Measurements from ENCODE around the gene TMEM41A. TPM values are rescaled to one million over a fixed set of nuclear protein-coding genes. Genes with fewer than 3 reads are reported as not detected.
A peak's percentile ranks its signal among the peaks of the same experiment; 100 is the strongest.

Gene TMEM41A
- total and polyA plus RNA-seq, 2 experiments from 2014 or later, result 12.4 to 15.9 TPM

DNA sequence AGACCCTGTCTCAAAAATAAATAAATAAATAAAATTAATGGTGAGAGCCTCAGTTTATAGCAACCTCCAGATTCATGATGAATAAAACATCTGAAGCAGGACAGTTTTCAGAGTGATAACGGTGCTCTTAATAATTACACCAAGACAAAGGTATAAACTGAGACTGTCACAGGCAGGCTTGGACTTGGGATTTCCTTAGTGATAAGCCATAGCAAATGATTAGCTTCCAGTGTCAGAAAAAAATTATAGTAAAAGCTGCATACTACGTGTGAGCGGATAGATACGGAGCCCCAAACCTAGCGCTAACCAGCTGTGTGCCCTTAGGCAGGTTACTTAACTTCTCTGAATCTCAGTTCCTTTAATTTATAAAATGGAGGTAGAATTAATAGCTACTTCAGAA is 32.0 kb upstream of the TMEM41A start (continued):
- TF ChIP-seq, protein P1, sequence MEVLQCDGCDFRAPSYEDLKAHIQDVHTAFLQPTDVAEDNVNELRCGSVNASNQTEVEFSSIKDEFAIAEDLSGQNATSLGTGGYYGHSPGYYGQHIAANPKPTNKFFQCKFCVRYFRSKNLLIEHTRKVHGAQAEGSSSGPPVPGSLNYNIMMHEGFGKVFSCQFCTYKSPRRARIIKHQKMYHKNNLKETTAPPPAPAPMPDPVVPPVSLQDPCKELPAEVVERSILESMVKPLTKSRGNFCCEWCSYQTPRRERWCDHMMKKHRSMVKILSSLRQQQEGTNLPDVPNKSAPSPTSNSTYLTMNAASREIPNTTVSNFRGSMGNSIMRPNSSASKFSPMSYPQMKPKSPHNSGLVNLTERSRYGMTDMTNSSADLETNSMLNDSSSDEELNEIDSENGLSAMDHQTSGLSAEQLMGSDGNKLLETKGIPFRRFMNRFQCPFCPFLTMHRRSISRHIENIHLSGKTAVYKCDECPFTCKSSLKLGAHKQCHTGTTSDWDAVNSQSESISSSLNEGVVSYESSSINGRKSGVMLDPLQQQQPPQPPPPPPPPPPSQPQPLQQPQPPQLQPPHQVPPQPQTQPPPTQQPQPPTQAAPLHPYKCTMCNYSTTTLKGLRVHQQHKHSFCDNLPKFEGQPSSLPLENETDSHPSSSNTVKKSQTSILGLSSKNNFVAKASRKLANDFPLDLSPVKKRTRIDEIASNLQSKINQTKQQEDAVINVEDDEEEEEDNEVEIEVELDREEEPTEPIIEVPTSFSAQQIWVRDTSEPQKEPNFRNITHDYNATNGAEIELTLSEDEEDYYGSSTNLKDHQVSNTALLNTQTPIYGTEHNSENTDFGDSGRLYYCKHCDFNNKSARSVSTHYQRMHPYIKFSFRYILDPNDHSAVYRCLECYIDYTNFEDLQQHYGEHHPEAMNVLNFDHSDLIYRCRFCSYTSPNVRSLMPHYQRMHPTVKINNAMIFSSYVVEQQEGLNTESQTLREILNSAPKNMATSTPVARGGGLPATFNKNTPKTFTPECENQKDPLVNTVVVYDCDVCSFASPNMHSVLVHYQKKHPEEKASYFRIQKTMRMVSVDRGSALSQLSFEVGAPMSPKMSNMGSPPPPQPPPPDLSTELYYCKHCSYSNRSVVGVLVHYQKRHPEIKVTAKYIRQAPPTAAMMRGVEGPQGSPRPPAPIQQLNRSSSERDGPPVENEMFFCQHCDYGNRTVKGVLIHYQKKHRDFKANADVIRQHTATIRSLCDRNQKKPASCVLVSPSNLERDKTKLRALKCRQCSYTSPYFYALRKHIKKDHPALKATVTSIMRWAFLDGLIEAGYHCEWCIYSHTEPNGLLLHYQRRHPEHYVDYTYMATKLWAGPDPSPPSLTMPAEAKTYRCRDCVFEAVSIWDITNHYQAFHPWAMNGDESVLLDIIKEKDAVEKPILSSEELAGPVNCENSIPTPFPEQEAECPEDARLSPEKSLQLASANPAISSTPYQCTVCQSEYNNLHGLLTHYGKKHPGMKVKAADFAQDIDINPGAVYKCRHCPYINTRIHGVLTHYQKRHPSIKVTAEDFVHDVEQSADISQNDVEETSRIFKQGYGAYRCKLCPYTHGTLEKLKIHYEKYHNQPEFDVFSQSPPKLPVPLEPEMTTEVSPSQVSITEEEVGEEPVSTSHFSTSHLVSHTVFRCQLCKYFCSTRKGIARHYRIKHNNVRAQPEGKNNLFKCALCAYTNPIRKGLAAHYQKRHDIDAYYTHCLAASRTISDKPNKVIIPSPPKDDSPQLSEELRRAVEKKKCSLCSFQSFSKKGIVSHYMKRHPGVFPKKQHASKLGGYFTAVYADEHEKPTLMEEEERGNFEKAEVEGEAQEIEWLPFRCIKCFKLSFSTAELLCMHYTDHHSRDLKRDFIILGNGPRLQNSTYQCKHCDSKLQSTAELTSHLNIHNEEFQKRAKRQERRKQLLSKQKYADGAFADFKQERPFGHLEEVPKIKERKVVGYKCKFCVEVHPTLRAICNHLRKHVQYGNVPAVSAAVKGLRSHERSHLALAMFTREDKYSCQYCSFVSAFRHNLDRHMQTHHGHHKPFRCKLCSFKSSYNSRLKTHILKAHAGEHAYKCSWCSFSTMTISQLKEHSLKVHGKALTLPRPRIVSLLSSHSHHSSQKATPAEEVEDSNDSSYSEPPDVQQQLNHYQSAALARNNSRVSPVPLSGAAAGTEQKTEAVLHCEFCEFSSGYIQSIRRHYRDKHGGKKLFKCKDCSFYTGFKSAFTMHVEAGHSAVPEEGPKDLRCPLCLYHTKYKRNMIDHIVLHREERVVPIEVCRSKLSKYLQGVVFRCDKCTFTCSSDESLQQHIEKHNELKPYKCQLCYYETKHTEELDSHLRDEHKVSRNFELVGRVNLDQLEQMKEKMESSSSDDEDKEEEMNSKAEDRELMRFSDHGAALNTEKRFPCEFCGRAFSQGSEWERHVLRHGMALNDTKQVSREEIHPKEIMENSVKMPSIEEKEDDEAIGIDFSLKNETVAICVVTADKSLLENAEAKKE (CRISPR knock-in tag; IDR thresholded peaks at IDR 0.05), result no peak

DNA sequence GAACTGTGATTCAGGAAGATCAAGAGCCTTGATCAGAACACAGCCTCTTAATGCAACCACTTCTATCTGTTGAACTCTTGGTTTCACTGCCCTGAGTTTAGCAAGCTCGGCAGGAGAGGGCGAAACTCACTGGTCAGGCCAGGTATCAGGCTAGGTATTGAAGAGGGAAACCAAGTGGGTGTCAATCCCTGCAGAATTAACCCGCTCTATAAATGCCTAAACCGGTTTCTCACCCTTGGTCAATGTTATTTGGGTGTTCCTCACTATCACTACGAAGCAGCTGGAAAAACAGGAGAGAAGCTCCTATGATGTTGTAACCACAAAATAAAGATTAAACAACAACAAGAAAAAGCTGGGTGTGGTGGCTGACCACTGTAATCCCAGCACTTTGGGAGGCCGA is 29.7 kb upstream of the TMEM41A start:
- ATAC-seq (no peak), DNase-seq (ENCODE audit: low spot score) (no peak)
- H3K27me3 Mint-ChIP-seq (ENCODE audit: insufficient read depth, low read depth, poor library complexity), result no peaks in the 10 kb centered on the region
- Histone ChIP-seq H3K79me2 (replicated peaks; ENCODE audit: insufficient read depth) (no peaks in the 10 kb centered on the region), H3K36me3 (ENCODE audit: insufficient read depth) (no peaks in the 10 kb centered on the region), H2AFZ (peak overlapping the region; percentile 63), H3K4me3 (no peak overlapping the region), H3K4me1 (ENCODE audit: insufficient read depth) (no peaks in the 10 kb centered on the region), H3F3A (replicated peaks; ENCODE audit: low read depth) (no peaks in the 10 kb centered on the region), H3K27ac (ENCODE audit: low read depth) (no peak overlapping the region), H3K9me2 (ENCODE audit: insufficient read depth) (no peaks in the 10 kb centered on the region), H3K4me2 (no peak overlapping the region), H3K27me3 (ENCODE audit: insufficient read depth) (no peaks in the 10 kb centered on the region), H4K20me1 (replicated peaks; ENCODE audit: insufficient read depth) (no peaks in the 10 kb centered on the region; the same call in 1 of the 2 replicates)
- no peaks in the 10 kb centered on the region for H3K4me1 Mint-ChIP-seq
- H3K36me3 Mint-ChIP-seq (ENCODE audit: low read depth), result no peaks in the 10 kb centered on the region
- no peak overlapping the region for H3K27ac Mint-ChIP-seq
- no peaks in the 10 kb centered on the region for H3K9me3 Mint-ChIP-seq
- no peak overlapping the region for H3K4me3 Mint-ChIP-seq
- TF ChIP-seq, protein P1 (CRISPR knock-in tag; IDR thresholded peaks at IDR 0.05), result no peak
- TF ChIP-seq POLR2AphosphoS5 (IDR thresholded peaks at IDR 0.05; ENCODE audit: low read depth) (no peak), EZH2phosphoT487 (IDR thresholded peaks at IDR 0.05; ENCODE audit: unreplicated experiment) (no peak)
